ENCODE results near the gene SLC35B2.

Gene SLC35B2

GRCh38 chr6:44219815-44220784 lies 37.2 kb downstream of the SLC35B2 start:
- DNase-seq: no peak

- DNase-seq: no peak
Measured at GRCh38 chr6:44219053-44219814, 38.1 kb downstream of the SLC35B2 start.

- no peak for DNase-seq
Measured at GRCh38 chr6:44217332-44218143, 39.8 kb downstream of the SLC35B2 start.

- no peak for DNase-seq
Measured at GRCh38 chr6:44216677-44217331, 40.5 kb downstream of the SLC35B2 start, which contains the start of gene MYMX. Gene MYMX (plus strand): TSS chr6:44216926. CDS start chr6:44217472, 546 bp downstream.

- DNase-seq: no peak
Measured at GRCh38 chr6:44214307-44214706, 43.0 kb downstream of the SLC35B2 start.

- DNase-seq: no peak
Measured at GRCh38 chr6:44211284-44211683, 46.0 kb downstream of the SLC35B2 start.

- DNase-seq: no peak
Measured at GRCh38 chr6:44207966-44208365, 49.4 kb downstream of the SLC35B2 start.
